A172 (cell line): Measurements from ENCODE around the gene VAX1. TPM values are rescaled to one million over a fixed set of nuclear protein-coding genes. Genes with fewer than 3 reads are reported as not detected.
"Not testable (repeated sequence)": the region's sequence is repeated elsewhere in the genome, so short reads cannot be mapped to it uniquely, and the experiment has no call there.

ENCODE experiments used
- DNase-seq: peaks from one replicate; pipeline ENCODE4 v3.0.0-alpha.2; 2015; ENCODE audit warnings: low spot score
- total RNA-seq: library from RNA; depleted of rRNA; stranded (reverse); fragments of >200 nt; shearing (Covaris generic); gene quantifications from 2 replicates; pipeline ENCODE4 v1.2.3, GENCODE V29; 2014; rRNA removed

VAX1 gene, protein sequence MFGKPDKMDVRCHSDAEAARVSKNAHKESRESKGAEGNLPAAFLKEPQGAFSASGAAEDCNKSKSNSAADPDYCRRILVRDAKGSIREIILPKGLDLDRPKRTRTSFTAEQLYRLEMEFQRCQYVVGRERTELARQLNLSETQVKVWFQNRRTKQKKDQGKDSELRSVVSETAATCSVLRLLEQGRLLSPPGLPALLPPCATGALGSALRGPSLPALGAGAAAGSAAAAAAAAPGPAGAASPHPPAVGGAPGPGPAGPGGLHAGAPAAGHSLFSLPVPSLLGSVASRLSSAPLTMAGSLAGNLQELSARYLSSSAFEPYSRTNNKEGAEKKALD
- not detected in 2 replicates for total RNA-seq

DNA sequence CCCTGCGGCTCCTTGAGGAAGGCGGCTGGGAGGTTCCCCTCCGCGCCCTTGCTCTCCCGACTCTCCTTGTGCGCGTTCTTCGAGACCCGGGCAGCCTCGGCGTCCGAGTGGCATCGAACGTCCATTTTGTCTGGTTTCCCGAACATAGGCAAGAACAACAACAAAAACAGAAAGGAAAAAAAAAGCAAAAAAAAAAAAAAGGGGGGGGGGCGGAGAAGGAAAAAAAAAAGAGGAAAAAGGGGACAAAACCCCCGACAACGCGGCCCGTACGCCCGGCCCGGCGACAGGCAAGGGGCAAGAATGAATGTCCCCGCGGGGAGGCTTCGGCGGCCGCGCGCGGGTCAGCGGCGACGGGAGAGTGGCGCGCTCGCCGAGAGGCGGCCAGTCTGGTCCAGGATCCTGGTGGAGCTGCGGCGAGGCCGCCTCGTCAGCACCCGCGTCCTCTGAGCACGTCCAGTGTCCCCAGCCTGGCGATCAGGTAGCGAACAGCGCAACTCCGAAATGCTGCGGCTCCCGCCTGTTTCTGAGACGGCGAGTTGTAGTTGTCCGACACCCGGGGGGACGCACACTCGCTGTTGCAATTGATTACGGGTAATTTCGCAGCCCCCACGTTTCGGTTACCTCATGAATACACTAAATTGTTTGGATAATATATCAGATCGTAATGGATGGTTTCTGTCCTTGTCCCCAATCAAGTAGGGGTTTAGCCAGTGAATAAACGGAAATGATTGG is at the start of gene VAX1:
Gene VAX1, minus strand, starts transcription at position 360 of the 732 bp plus-strand sequence. Its CDS starts 214 bp downstream, at position 146.
- DNase-seq = no peak

DNA sequence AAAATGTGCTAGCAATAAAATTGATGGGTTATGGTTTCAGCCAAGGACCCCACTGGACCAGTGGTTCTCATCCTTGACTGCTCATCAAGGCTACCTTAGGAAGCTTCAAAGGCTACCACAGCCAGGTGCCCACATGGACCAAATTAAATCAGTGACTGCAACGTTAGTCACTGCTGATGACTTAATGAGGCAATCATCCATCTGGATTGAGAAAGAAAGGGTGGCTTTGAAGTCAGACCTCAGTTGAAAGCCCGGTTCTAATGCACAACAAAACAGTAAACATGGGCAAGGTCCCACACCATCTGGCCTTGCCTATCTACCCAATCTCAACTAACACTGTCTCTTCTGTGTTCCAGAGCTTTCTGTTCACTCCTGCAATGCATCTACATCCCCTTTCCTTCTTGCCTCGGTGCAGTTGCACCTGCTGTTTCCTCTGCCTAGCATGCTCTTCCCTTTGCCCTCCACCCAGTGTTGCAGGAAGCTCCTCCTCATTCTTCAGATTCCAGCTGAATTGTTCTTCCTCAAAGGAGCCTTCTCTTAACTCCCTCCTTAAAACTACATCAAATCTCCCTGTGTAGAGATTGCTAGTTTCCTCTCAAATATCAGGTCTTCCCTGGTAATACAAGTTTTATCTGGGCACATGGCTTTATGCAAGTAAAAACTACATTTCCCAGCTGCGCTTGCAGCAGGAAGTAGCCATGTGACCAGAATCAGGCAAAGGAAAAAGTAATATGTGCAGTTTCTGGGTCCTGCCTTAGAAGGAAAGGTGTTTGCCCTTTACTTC is 49.0 kb upstream of the VAX1 start:
- peak; percentile 66 for DNase-seq

DNA sequence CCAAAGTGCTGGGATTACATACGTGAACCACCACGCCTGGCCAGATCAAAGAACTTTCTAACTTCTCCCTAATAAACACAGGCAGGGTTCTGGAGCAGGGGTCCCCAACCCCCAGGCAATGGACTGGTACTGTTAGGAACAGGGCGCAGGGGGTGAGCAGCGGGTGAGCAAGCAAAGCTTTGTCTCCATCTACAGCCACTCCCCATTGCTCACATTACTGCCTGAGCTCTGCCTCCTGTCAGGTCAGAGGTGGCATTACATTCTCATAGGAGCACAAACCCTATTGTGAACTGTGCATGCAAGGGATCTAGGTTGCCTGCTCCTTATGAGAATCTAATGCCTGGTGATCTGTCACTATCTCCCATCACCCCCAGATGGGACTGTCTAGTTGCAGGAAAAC is 47.7 kb upstream of the VAX1 start:
- DNase-seq = not testable (repeated sequence)

DNA sequence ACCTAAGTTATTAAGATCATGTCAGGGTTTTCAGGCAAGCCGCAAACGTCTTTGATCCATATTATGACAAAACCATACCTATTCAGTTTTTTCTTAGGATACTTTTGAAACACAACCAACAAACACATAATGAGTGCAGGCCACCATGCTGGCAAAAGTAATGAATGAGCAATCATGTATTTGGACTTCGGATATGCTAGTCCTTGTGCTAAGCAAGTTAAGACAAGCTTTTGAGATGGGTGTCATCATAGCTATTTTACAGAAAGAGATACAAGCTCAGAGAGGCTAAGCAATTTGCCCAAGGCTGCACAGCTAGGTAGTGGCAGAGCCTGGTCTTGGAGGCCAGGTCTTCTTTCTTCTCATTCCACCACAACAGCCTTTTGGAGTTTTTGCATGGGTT is 46.8 kb upstream of the VAX1 start:
- no peak for DNase-seq

DNA sequence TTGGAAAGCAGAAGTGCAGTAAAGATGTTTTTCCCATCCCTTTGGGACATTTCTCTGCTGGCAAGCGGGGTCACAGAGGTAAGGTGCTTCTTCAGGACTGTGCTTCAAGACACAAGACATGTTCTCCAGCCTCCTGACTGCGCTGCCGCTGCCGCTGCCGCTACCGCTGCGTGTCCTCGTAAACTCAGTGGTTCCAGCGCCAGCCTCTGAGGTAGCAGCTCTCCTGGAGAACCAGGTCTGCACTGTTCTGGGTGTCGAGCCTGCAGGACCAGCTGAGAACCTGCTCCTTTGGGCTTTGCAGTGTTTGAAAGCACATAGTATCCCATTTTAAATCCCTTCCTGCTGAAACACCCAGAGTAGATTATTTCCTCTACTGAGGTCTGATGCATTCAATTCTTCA is 46.2 kb upstream of the VAX1 start:
- DNase-seq = no peak

DNA sequence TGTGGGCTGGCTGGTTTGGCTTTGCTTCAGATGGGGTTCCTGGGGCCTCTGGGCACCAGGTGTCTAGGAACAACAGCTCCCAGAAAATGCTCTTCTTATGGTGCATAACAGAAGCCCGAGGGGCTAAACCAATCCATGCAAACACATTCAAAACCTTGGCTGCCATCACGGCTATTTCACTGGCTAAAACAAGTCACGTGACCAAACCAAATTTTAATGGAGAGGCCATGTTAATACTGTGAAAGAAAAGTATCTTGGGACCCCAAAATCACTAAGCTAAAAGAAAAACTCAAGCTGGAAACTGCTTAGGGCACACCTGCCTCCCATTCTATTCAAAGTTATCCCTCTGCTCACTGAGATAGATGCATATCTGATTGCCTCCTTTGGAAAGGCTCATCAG is 40.1 kb upstream of the VAX1 start:
- DNase-seq = no peak

DNA sequence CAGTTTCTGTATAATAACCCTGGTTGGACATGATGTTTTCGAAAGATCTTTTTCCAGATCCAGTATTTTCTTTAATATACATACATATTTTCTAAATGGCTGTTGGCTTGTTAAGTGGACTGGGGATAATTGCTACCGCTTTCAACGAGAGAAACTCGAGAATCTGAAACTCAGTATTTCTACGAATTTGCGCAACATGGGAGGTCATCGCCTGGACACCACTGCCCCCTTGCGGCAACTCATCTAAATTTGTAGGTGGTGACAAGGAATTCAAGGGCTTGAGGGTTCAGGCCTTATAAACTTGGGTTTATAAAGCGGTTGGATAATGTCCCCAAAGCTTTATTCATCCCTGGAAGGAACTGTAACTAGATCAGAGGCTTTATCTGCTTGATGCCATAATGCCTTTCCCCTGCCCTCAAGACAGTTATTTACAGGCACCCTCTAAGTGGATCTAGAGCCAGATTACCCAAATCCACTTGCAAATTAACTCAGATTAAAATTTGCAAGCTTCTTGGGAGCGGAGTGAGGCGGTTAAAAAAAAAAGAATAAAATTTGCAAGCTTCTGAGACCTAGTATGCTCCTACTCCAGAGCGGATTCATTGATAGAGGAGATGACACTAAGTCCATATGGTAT is 37.9 kb upstream of the VAX1 start:
- peak; percentile 62 for DNase-seq

DNA sequence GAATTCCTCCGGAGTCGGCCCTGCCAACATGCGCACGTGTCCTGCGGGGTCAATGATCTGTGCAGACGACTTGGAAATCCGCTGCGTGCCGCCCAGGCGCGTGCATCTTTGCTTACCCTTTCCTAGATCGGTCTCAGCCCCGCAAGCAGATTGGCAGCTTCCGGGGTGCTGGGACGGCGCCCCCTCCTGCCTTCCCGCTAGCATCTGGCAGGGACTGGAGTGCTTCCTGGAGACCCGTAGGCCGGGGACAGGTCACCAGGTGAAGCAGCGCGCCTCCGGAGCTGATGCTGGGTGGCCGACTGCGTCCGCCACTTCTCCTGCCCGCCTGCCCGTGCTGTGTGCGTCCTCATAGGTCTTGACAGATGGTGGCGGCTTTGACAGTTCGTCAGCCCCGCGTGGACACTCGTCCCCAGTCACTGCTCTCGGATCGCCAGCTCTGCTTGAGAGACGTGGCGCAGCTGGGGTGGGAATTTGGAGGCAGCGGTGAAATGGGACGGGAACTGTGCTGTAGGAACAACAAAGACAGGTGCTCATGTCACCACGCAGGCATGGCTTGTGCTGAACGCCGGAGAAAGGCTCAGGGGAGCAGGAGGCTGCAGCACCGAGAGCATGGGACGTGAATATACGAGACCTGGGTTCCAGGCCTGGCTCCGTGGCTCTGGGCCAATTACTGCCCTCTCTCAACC is 37.3 kb upstream of the VAX1 start:
- no peak for DNase-seq

DNA sequence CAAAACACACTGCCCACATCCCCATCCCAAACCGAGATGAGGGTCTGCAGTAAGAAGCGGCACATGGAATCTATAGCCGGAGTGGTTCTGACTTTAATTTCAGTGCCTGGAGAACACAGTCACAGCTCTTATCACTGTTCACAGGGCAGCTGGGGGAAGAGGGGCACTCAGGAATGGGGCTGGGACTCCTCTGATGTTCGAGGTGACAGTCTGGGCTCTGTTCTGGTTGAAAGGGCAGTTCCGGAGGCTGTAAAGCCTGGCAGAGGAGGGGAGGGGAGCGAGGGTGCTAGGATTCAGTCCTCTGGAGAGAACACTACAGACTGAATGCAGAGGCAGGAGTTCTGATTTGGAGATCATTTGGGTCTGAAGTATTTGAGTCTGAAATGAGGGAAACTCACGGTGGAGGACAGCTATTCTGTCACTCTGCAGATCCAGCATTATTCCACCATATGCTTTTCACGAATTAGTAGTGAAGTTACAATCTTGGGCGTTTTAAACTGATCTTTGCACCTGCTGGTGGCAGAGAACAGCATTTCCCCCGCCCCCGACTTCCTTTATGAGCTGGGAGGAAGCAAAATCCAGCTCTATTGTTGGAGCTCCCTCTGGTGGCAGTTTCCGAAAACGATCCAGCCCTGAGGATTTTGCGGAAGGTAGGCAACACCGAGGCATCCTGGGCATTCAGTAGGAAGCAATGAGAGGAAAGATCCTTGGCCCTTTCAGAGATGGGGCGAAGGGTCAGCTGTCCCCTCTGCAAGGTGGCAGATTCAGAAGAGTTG is 36.6 kb upstream of the VAX1 start:
- peak; percentile 84 for DNase-seq

DNA sequence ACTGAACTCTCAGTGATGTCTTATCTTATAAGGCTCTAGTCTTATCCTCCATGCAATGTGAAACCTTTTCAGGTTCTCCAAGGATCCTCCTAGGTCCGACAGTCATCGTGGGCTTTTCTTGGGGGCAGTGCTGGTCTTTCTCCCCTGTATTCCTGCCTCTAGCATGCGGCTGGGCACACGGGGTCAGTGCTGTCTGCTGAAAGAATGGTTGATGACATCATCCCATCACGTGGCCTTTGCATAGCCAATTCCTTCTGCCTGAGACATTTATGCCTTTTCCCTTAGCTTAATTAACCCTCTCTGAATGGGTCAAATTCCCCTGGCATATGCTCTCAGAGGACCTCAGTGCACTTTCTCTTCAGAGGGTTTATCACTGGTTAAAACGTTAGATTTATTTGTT is 32.2 kb upstream of the VAX1 start:
- DNase-seq = no peak

DNA sequence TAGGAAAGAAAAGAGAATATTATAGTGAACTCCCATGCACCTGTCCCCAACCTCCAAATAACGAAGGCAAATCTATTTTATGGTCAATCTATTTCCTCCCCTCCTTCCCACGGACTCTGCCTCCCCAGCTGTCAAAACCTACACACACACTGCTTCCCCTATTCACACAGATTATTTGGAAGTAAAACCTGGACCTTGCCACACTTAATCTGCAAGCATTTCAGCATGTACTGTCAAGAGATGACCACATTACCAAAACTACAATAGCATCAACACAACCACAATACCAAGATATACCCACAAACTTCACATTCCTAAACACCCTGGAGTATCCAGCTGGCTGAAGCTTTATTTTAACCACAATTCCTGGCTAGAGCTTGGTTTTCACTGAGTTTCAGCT is 31.4 kb upstream of the VAX1 start:
- DNase-seq = no peak

DNA sequence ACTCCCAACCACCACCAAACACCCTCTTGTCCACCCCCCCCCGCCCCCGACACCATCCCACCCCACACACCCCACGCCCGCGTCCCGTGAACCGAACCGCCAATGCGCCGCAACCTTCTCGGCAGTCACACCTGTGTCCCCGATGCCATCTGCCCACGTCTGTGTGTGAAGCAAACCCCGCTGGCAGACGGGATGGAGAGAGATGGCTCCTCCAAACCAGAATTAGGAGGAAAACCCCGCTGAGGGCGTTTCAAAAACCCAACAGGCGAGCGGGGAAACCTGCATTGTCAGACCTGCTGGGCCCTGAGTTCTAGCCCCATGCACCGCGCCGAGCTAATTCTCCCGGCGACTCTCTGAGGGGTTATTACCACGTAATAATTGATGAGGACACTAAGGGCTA is 30.7 kb upstream of the VAX1 start:
- DNase-seq = no peak

DNA sequence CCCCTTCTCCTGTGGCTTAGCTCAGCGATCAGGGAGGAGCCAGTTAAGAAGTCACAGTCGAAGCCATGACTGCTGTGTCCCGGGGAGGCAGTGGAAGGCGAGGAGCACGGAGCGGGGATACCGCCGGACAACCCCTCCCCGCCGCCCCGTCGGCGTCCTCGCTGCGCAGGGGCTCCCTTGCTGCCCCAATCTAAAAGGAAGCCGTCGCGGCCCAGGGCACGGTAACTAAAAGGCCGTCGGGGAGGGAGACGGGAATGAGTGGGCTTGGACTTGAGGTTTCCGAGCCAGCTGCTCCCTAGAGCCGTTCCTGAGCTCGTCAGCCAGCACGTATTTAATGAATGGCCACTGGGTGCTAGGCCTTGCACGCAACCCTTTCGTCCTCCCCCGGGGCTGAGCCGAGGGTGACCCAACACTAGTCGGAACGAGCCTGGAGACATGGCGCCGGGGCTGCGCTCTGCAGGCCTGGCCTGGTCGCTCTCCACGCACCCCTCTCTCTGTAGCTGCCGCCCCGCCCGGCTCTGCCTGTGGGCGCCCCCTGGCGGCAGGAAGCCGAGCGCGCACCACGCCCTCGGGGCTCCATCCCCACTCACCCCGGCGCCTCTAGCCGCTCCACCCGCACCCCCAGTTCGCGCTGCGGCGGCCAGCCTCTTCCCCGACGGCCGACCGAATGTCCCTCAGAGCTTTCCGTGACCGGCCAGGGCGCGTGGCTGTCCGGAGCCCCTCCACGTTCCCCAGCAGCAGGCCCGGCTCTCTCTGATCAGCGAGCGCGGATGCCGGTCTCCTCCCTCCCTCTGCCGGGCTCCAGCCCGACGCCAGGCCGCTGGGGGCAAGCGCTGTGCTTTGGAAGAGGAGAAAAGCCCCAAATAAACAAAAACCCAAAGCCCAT is 30.0 kb upstream of the VAX1 start:
- DNase-seq = no peak

DNA sequence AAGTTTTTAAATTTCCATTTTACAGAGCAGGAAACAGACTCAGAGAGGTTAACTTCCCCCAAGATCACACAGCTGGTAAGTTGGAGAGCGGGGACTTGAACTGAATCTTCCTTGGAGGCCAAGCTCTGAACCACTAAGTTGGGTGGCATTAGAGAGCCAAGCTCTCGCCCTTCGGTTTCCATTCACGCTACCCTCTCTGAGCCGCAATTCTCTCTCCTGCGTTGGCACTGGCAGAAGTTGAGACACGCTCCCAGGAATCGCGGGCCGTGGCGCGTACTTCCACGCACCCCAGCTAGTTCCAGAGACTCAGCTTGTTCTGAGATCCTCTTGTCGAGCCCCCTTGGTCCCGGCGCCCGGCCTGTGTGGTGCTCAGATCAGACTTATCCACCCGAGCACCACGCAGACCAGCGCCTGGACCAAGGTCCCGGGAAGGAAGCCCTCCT is 29.3 kb upstream of the VAX1 start:
- no peak for DNase-seq

DNA sequence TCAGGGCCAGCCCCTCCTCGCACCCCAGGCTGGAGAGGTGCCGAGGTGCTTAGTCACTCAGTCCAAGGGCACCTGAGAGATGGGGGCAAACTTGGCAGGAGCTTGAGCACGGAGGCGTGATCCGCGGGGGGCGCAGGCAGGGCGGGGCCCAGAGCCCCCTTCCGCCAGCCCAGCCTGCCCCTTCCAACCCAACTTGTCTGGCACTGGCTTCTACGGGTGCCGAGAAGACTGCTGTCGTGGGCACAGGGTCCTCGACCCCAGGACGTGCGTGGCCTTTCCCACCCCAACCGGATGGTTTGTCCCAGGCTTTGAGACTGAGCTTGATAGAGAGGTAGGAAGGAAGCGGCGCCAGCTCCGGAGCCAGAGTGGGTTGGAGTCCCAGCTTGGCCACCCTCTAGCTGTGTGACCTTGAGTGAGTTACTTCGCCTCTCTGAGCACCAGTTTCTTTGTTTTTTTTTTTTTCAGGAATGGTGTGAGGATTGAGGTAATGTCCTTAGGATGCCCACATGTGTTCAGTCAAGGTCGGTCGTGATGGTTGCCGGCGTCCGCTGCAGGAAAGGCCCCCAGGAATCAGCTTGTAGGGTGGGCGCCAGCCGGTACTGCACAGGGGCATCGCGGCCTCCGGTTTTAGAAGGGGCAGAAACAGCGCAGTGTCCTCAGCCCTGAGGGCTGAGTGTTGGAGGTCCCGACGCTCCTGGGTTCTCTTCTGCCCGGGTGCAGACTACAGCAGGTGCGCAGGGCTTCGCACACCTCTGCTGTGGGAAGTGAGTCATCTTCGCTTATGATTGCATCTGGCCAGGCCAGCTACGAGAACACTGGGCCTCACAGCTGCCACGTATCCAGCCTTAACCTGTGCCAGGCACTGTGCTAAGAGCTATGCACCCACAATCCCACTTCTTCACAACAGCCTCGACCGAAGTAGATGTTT is 28.6 kb upstream of the VAX1 start:
- DNase-seq = no peak

DNA sequence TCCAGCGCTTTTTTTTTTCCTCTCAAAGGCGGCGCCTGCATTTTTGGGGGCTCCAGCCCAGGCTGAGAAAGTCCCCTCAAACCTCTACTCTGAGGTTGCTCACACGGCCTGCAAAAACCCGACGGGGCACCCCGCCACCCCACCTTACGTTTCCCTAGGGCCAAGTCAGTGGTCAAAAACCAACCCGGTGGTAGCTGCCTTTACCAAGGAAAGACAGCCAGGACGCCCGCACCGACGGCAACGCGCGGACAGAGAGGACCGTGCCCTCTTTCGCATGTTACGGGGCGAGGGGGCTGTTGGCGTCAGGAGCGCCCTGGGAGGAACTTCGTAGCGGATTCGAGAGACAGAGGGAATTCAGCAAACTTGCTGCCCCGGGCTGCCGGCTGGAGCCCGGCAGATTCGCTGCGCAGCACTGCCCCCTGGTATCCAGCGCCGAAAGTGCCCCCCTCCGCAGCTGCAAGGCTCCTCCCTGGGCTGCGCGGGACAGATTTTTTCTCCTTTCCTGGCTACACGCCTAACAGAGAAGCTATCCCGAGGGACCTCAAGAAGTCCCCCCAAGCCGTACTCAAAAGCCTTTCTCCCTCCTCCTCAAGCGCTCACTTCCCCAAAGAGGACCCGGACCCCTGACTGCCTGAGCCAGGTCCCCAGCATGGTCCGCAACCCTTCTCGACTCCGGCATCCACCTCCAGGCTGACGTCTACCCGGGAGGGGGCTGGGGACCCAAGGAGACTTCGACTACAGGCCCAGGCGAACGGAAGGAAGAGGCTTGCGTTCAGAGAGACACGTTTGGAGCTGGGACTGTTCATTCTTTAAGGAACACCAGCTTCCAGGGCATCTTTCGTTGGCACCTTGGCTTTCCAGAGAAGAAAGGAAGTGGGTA is 27.7 kb upstream of the VAX1 start:
- no peak for DNase-seq
